NT2/D1 (cell line): ENCODE measurements around the gene ITGB6.

Experiments used
- SUZ12 ChIP-seq: IDR thresholded peaks from 2 replicates; pipeline ENCODE4 v1.6.1; 2011; ENCODE audit not compliant: insufficient read length, insufficient read depth; ENCODE audit errors: extremely low read depth
- YY1 ChIP-seq: IDR thresholded peaks from 2 replicates; pipeline ENCODE4 v1.6.1; 2011; ENCODE audit not compliant: insufficient read length, insufficient read depth
- ZNF274 ChIP-seq: IDR thresholded peaks from 2 replicates; pipeline ENCODE4 v1.6.1; 2011; ENCODE audit warnings: mild to moderate bottlenecking, low read depth, low read length

DNA sequence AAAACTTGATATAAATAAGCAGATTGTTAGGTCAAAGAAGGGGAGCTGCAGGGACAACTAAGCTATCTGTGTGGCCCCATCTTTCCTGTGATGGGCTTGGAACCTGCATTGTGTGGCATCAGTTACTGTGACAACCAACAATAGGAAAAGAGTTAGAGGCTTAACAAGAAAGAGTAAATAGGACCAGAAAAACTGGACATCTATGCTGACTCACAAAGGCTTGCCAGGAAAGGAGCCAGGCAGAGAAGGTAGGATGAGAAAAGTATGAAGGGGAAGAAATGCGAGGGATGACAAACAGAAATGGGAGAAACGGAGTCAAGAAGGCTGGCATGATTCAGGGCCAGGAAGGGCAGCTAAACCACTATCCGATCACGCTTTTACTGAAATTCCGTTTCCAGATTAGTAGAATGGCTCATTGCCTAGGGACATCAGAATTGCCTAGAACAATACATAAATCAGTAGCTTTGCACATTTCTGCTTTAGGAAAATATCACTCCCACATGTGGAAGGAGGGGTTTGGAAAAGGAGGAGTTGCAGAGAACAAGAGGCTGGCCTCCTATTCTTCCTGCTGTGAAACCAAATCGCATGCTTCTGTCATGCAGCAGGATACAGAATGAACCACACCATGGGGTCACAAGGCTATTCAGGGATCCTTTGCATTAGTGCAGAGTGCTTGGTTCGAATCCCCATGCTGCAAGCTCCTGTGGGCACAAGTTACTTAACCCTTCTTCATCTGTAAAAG lies 144.9 kb downstream of the ITGB6 start:
- TF ChIP-seq YY1 (no peak), ZNF274 (no peak), SUZ12 (no peak)
